NCI-H526 treated with DMSO at 0.1 percent for 48 hours (cell line): Measurements from ENCODE around the gene MAST3.
"Not testable (repeated sequence)": the region's sequence is repeated elsewhere in the genome, so short reads cannot be mapped to it uniquely, and the experiment has no call there.

Source experiments
- DNase-seq: peaks from one replicate; lab custom pipeline; 2025; lab: John Stamatoyannopoulos, UW

The MAST3 gene

DNA sequence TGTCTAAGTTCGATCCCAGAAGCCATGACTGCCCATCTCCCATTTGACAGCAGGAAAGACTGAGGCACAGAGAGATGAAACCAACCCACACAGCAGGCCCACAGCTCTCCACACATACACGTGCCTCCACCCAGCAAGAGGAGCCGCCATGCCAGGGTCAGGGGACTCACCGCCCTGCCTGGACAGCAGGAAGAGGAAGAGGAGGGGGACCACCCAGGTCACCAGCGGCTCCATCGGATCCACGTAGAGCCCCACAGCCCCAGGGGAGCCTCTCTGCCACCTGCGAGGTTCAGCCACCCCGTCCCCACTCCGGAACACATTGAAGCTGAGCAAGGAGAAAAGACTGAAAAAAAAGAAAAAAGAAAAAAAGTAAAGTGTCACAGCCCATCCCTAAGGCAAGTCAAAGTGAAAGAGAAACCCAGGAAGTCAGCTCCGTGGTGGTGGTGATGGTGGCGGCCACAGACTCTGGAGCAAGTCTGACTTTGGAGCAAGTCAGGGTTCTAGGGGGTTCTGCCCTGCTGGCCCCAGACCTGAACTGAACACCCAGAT is 10.9 kb upstream of the MAST3 start, which contains the start of gene IL12RB1:
Gene IL12RB1, minus strand, starts transcription at position 345 of the 549 bp plus-strand sequence. Its CDS starts 111 bp downstream, at position 234.
- no peak for DNase-seq

DNA sequence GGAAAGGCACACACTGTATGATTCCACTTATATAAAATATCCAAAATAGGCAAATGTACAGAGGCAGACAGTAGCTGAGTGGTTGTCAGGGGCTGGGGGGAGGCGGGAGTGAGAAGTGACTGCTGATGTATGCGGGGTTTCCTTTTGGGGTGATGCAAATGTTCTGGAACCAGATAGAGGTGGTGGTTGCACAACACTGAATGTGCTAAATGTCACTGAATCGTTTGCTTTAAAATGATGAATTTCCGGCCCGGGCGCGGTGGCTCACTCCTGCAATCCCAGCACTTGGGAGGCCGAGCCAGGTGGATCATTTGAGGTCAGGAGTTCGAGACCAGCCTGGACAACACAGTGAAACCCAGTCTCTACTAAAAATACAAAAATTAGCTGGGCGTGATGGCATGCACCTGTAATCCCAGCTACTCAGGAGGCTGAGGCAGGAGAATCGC is 8.5 kb upstream of the MAST3 start:
- DNase-seq = not testable (repeated sequence)

GRCh38 chr19:18089726-18090125 is 7.9 kb upstream of the MAST3 start:
- DNase-seq = no peak

DNA sequence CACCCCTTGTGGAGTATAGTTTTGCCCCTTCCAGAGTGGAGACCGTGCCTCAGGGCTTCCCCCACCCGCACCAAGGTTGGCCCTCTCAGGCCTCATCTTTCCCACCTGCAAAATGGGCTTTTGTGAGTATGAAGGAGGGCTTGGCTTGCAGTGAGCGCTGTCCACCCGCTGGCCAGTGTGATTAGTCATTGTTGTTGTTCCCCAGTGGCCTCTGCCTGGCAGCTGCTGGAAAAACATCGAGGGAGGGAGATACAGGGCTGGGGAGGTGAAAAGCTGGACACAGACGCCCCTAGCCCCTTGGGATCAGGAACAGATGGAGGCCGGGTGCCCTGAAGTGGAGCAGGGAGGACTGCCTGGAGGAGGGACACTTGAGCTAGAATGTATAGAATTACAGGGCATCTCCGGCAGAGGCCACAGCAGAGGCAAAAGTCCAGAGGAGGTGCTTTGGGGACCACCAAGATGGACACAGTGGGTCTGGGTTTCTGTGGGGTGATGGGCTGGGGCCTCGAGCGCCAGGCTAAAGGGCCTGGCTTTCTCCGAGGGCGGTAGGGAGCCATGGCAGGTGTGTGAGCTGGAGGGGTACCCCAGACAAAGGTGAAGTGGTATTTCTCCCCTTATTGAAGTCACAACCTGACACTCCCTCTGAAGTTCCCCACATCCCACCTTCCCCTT is 6.9 kb upstream of the MAST3 start:
- DNase-seq = no peak

DNA sequence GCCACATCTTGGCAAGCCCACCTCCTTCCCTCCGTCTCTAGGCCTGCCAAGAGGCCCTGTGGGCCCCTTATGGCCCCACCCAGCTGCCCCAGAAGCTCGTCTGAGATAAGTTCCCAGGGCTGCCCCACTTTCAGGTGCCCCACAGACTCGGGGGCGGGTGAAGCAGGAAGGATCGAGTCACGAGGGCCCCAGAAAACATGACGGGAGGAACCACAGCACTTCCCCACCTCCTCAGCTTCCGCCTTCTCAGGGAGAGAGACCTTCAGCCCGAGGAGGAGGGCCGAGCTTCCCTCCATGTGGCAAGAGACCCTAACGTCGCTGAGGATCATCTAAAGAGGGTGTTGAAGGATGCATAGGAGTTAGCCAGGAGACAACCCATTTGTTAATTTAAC is 6.4 kb upstream of the MAST3 start:
- DNase-seq = no peak

DNA sequence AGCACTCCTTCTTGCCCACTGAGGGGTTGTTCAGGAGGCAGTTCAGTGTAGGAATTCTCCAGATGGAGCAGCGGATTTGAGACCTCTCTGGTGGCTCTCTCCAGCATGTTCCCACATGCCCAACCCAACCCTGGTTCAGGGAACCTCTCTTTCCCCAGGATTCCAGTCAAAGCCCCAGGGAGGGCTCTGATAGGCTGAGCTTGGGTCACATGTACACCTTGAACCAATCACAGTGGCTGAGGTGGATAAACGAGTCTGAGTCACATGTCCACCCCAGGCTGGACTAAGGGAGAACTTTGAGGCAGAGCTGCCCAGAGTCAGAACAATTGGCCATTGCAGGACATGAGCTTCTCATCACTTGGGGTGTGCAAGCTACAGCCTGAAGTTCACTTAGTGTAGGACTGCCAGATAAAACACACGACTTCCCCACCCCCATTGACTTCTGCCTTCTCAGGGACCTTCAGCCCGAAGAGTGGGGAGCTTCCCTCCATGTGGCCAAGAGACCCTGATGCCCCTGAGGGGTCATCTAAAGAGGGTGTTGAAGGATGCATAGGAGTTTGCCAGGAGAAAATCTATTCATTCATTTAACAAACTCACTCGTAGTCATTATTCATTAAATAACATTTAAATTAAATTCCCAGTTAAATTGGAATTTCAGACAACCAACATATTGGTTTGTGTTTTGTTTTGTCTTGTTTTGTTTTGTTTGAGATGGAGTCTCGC is 4.0 kb upstream of the MAST3 start:
- DNase-seq = no peak

DNA sequence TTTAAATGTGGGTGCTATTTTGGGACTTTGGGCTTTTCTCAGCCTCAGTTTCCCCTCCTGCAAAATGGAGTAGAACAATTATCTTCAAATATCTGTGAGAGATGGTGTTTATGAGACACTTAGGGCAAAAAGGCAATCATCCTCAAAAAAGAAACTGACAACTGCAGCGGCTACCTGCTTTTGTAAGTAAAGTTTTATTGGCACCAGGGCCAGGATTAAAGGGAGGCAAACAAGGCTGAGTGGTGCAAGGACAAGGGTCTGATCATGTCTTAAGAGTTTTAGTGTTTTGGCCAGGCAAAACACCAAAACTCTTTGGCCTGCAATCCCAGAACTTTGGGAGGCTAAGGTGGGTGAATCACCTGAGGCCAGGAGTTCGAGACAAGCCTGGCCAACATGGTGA is 1.3 kb upstream of the MAST3 start:
- no peak for DNase-seq

- no peak for DNase-seq
Observed at GRCh38 chr19:18097993-18098890, 664 bp downstream of the MAST3 start.

GRCh38 chr19:18098891-18099622 is 1.5 kb downstream of the MAST3 start:
- no peak for DNase-seq

DNA sequence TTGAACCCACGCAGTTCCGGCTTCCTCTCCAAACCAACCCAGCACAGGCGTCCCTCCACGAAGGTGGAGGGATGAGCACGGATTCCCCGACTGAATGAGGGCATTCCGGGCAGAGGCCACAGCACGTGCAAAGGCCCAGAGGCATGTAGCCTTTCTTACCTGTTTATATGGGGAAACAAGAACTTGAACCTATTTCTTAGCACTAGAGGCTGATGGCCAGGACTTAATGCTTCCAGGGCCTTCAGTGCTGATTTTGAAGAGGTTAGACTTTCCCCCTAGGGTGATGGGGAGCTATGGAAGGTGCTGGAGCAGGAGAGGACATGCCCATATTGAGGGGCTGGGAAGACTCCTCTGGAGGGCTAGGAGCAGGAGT is 2.0 kb downstream of the MAST3 start:
- DNase-seq = no peak

- DNase-seq = no peak
Observed at GRCh38 chr19:18100710-18101109, 3.1 kb downstream of the MAST3 start.

DNA sequence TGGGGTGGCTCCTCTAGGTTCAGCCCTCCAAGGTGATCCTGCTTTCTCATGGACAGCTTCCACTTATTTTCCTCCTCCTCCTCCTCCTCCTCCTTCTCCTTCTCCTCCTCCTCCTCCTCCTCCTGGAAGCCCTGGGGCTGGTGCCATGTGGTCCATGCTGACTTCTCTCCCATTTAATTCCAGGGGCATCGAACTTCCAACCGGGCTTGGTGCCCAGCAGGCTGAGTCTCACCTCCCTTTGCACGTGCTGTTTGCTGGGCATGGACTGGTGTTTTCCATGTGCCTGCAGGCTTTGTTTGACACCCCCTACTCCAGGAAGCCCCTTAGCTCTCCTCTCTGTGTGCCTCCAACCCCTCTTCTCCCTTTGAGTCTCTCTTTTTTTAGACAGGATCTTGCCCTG is 3.7 kb downstream of the MAST3 start:
- DNase-seq = no peak

DNA sequence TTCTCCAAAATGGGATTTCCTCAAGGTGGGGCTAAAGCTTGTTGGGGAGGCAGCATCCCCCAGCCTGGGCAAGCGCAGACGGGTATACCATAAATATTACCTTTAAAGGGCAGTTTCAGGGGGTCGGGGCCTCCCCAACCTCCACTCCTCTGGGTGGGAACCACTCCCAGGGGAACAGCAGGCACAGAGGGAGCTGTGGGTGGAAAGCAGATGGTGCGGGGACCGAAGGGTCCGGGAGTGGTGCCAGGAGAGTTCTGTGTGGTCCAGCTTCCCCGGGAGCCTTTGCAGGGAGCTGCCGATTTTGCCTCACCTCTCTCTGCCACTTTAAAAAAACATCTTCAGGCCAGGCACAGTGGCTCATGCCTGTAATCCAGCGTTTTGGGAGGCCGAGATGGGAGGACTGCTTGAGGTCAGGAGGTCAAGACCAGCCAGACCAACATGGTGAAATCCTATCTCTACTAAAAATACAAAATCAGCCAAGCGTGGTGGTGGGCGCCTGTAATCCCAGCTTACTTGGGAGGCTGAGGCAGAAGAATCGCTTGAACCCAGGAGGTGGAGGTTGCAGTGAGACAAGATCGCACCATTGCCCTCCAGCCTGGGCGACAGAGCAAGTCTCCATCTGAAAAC is 5.5 kb downstream of the MAST3 start:
- DNase-seq = no peak

- no peak for DNase-seq
Observed at GRCh38 chr19:18104793-18105131, 7.2 kb downstream of the MAST3 start.

- DNase-seq = not testable (repeated sequence)
Observed at GRCh38 chr19:18105259-18105658, 7.7 kb downstream of the MAST3 start.

GRCh38 chr19:18107235-18107634 is 9.7 kb downstream of the MAST3 start:
- no peak for DNase-seq

- DNase-seq = no peak
Observed at GRCh38 chr19:18108897-18109296, 11.3 kb downstream of the MAST3 start.

- no peak for DNase-seq
Observed at GRCh38 chr19:18109341-18109732, 11.8 kb downstream of the MAST3 start.

DNA sequence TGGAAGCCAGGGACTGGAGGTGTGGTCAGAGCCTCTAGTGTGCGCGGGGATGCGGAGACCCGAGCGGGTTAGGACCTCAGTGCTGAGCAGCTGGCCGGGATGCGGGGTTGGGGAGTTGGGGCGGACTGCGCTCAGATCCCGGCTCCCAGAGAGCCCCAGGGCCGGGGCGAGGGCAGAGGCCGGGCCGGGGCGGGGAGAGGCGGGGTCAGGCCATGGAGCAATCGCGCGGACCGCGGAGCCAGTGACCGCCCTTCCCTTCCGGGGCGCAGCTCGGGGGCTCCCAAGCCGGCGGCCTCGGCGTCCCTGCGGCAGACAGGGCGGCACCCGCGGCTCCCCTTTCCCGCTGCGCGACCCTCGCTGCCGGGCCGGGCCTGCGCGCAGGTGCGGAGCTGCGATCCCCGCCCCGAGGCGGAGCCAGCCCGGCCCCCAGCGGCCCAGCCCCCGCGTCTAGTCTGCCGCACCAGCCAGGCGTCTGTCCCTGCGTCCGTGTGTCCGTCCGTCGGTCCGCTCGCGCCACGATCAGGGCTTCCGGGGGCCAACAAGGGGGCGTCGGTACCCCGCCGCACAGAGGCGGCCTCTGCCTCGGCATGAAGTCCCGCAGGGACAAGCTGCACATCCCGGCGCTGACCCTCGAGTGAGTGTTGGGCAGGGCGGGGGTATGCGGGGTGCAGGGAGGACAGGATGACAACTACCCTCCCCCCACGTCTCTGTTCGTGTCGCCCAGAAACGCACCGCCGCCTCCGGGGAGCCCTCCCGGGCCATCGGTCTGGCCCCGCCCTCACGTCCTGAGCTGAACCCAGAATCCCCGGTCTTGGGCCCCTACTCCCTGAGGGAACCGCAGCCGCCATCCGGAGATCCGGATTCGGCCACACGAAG is 12.4 kb downstream of the MAST3 start:
- no peak for DNase-seq

DNA sequence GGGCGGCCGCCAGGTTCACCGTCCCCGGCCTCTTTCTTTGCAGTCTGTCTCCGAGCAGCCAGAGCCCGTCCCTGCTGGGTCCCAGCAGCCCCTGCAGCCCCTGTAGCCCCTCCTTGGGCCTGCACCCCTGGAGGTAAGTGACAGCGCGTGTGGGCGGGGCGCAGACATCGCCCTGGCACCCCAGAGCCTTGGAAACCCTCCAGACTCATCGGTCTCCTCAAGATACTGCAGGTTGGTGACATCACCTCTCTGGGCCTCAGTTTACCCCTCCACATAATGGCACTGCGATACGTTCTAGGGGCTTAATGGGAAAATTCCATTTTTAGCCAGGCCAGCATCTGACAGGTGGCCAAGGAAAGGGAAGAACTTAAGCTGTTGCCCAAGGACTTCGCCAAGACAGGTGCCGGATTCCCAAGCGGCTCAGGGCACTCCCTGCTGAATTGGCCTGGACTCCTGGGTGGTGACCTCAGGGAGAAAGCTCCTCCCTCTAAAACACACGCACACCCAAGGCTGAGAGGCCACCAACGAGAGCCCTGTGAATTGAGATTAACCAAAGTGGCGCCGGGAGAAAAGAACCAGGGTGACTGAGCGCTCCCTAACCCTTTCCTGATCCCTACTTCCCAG is 13.1 kb downstream of the MAST3 start:
- no peak for DNase-seq
